ENCODE results near the gene RPUSD1. TPM values are rescaled to one million over a fixed set of nuclear protein-coding genes. Genes with fewer than 3 reads are reported as not detected.

The RPUSD1 gene
- total and polyA plus RNA-seq, 5 donors from 2014 or later: 20.8 to 24.9 (median 22.8) TPM

- Histone ChIP-seq H3K9me3 (ENCODE audit: control insufficient read depth in 2 of 2, low read length in 2 of 2) (no peaks in the 10 kb centered on the region), H3K4me1 (ENCODE audit: control insufficient read depth, insufficient read depth, low read length, poor library complexity, severe bottlenecking) (no peaks in the 10 kb centered on the region), H3K27ac (ENCODE audit: insufficient read depth, low read length, poor library complexity, severe bottlenecking) (no peak overlapping the region), H3K36me3 (ENCODE audit: control insufficient read depth, insufficient read depth, low read length) (no peaks in the 10 kb centered on the region), H3K4me3 (ENCODE audit: low read depth, low read length) (no peak overlapping the region), H3K27me3 (ENCODE audit: control insufficient read depth, insufficient read depth, low read length) (no peaks in the 10 kb centered on the region)
- DNase-seq (no peak), ATAC-seq (ENCODE audit: low read depth in 2 of 2) (no peak)
- Mint-ChIP-seq H3K4me3 (no peak overlapping the region), H3K27ac (no peak overlapping the region), H3K27me3 (peaks cover 7% of the 10 kb centered on the region), H3K36me3 (no peaks in the 10 kb centered on the region), H3K4me1 (no peaks in the 10 kb centered on the region), H3K9me3 (peaks cover 0 to 1% (median 0%) of the 10 kb centered on the region in 7 donors)
Observed at GRCh38 chr16:764184-764750, 23.9 kb downstream of the RPUSD1 start.

GRCh38 chr16:763369-764183 lies 24.6 kb downstream of the RPUSD1 start:
- ATAC-seq (ENCODE audit: low read depth in 2 of 2): no peak
- Histone ChIP-seq H3K27me3 (ENCODE audit: control insufficient read depth, insufficient read depth, low read length) (no peaks in the 10 kb centered on the region), H3K9me3 (ENCODE audit: control insufficient read depth in 2 of 2, low read length in 2 of 2) (no peaks in the 10 kb centered on the region), H3K4me3 (ENCODE audit: low read depth, low read length) (no peak overlapping the region), H3K36me3 (ENCODE audit: control insufficient read depth, insufficient read depth, low read length) (no peaks in the 10 kb centered on the region), H3K27ac (ENCODE audit: insufficient read depth, low read length, poor library complexity, severe bottlenecking) (no peak overlapping the region), H3K4me1 (ENCODE audit: control insufficient read depth, insufficient read depth, low read length, poor library complexity, severe bottlenecking) (no peaks in the 10 kb centered on the region)
- H3K27ac Mint-ChIP-seq: no peak overlapping the region
- H3K27me3 Mint-ChIP-seq: peaks cover 7% of the 10 kb centered on the region
- H3K4me1 Mint-ChIP-seq: no peaks in the 10 kb centered on the region
- no peak overlapping the region for H3K4me3 Mint-ChIP-seq
- peaks cover 0 to 1% (median 0%) of the 10 kb centered on the region in 7 donors for H3K9me3 Mint-ChIP-seq
- H3K36me3 Mint-ChIP-seq: no peaks in the 10 kb centered on the region
- DNase-seq: no peak

- no peaks in the 10 kb centered on the region for H3K36me3 ChIP-seq (ENCODE audit: control insufficient read depth, insufficient read depth, low read length)
- H3K27ac ChIP-seq (ENCODE audit: insufficient read depth, low read length, poor library complexity, severe bottlenecking): no peak overlapping the region
- Mint-ChIP-seq H3K36me3 (no peaks in the 10 kb centered on the region), H3K27me3 (peaks cover 10% of the 10 kb centered on the region), H3K9me3 (no peaks in the 10 kb centered on the region), H3K4me3 (no peak overlapping the region), H3K4me1 (peaks cover 0 to 3% (median 0%) of the 10 kb centered on the region in 4 donors), H3K27ac (no peak overlapping the region)
- no peaks in the 10 kb centered on the region for H3K9me3 ChIP-seq (ENCODE audit: control insufficient read depth in 2 of 2, low read length in 2 of 2)
- no peaks in the 10 kb centered on the region for H3K4me1 ChIP-seq (ENCODE audit: control insufficient read depth, insufficient read depth, low read length, poor library complexity, severe bottlenecking)
- no peak for DNase-seq
- no peaks in the 10 kb centered on the region for H3K27me3 ChIP-seq (ENCODE audit: control insufficient read depth, insufficient read depth, low read length)
- peak in 1 of 2 donors; percentile 7 for ATAC-seq (ENCODE audit: low read depth in 2 of 2)
- H3K4me3 ChIP-seq (ENCODE audit: low read depth, low read length): no peak overlapping the region
Observed at GRCh38 chr16:762595-763268, 25.4 kb downstream of the RPUSD1 start.

GRCh38 chr16:761625-762513 lies 26.3 kb downstream of the RPUSD1 start:
- Mint-ChIP-seq H3K27ac (no peak overlapping the region), H3K27me3 (peaks cover 14% of the 10 kb centered on the region), H3K4me1 (peaks cover 0 to 6% (median 0%) of the 10 kb centered on the region in 4 donors), H3K9me3 (no peaks in the 10 kb centered on the region), H3K36me3 (no peaks in the 10 kb centered on the region), H3K4me3 (no peak overlapping the region)
- Histone ChIP-seq H3K27me3 (ENCODE audit: control insufficient read depth, insufficient read depth, low read length) (no peaks in the 10 kb centered on the region), H3K36me3 (ENCODE audit: control insufficient read depth, insufficient read depth, low read length) (no peaks in the 10 kb centered on the region), H3K27ac (ENCODE audit: insufficient read depth, low read length, poor library complexity, severe bottlenecking) (no peak overlapping the region), H3K4me1 (ENCODE audit: control insufficient read depth, insufficient read depth, low read length, poor library complexity, severe bottlenecking) (no peaks in the 10 kb centered on the region), H3K9me3 (ENCODE audit: control insufficient read depth in 2 of 2, low read length in 2 of 2) (no peaks in the 10 kb centered on the region), H3K4me3 (ENCODE audit: low read depth, low read length) (no peak overlapping the region)
- DNase-seq (no peak), ATAC-seq (ENCODE audit: low read depth in 2 of 2) (no peak)

- no peak for ATAC-seq (ENCODE audit: low read depth in 2 of 2)
- Mint-ChIP-seq H3K27me3 (peaks cover 14% of the 10 kb centered on the region), H3K4me1 (peaks cover 0 to 6% (median under 1%) of the 10 kb centered on the region in 4 donors), H3K27ac (no peak within 1 kb of the TSS), H3K4me3 (peak within 1 kb of the TSS in 1 of 4 donors; percentile 92), H3K36me3 (no peaks in the 10 kb centered on the region), H3K9me3 (peaks cover 0 to 3% (median 0%) of the 10 kb centered on the region in 7 donors)
- Histone ChIP-seq H3K27me3 (ENCODE audit: control insufficient read depth, insufficient read depth, low read length) (no peaks in the 10 kb centered on the region), H3K9me3 (ENCODE audit: control insufficient read depth in 2 of 2, low read length in 2 of 2) (no peaks in the 10 kb centered on the region), H3K4me3 (ENCODE audit: low read depth, low read length) (no peak within 1 kb of the TSS), H3K27ac (ENCODE audit: insufficient read depth, low read length, poor library complexity, severe bottlenecking) (no peak within 1 kb of the TSS), H3K4me1 (ENCODE audit: control insufficient read depth, insufficient read depth, low read length, poor library complexity, severe bottlenecking) (no peaks in the 10 kb centered on the region), H3K36me3 (ENCODE audit: control insufficient read depth, insufficient read depth, low read length) (no peaks in the 10 kb centered on the region)
- DNase-seq: no peak
Observed at GRCh38 chr16:760545-761343, 27.4 kb downstream of the RPUSD1 start, which contains the start of gene MSLN. Gene MSLN (plus strand): TSS chr16:760734. CDS start chr16:762681, 1,947 bp downstream.

GRCh38 chr16:760065-760464 lies 28.1 kb downstream of the RPUSD1 start:
- Histone ChIP-seq H3K36me3 (ENCODE audit: control insufficient read depth, insufficient read depth, low read length) (no peaks in the 10 kb centered on the region), H3K4me1 (ENCODE audit: control insufficient read depth, insufficient read depth, low read length, poor library complexity, severe bottlenecking) (no peaks in the 10 kb centered on the region), H3K27me3 (ENCODE audit: control insufficient read depth, insufficient read depth, low read length) (no peaks in the 10 kb centered on the region), H3K4me3 (ENCODE audit: low read depth, low read length) (no peak overlapping the region), H3K9me3 (ENCODE audit: control insufficient read depth in 2 of 2, low read length in 2 of 2) (no peaks in the 10 kb centered on the region), H3K27ac (ENCODE audit: insufficient read depth, low read length, poor library complexity, severe bottlenecking) (no peak overlapping the region)
- Mint-ChIP-seq H3K9me3 (peaks cover 0 to 3% (median 0%) of the 10 kb centered on the region in 7 donors), H3K4me1 (peaks cover 0 to 6% (median under 1%) of the 10 kb centered on the region in 4 donors), H3K4me3 (peak overlapping the region in 1 of 4 donors; percentile 92), H3K27ac (no peak overlapping the region), H3K36me3 (no peaks in the 10 kb centered on the region), H3K27me3 (peaks cover 14% of the 10 kb centered on the region)
- ATAC-seq (ENCODE audit: low read depth in 2 of 2): no peak
- DNase-seq: no peak

Data from CD4-positive, CD25-positive, alpha-beta regulatory T cell (primary cell).